ENCODE measurements around the gene ZNF48. TPM values are rescaled to one million over a fixed set of nuclear protein-coding genes. Genes with fewer than 3 reads are reported as not detected.

The ZNF48 gene
- polyA plus RNA-seq, 4 donors = 10.1 to 15.4 (median 13.1) TPM

- DNase-seq (ENCODE audit: low read depth in 4 of 4, low spot score in 3 of 4) = no peak
These were observed 36.7 kb upstream of the ZNF48 start for GRCh38 chr16:30358577-30358936.

- no peak for DNase-seq (ENCODE audit: low read depth in 4 of 4, low spot score in 3 of 4)
These were observed 36.0 kb upstream of the ZNF48 start for GRCh38 chr16:30358990-30359870.

- DNase-seq (ENCODE audit: low read depth in 4 of 4, low spot score in 3 of 4) = no peak
These were observed 35.4 kb upstream of the ZNF48 start for GRCh38 chr16:30359871-30360170.

- no peak for DNase-seq (ENCODE audit: low read depth in 4 of 4, low spot score in 3 of 4)
These were observed 34.0 kb upstream of the ZNF48 start for GRCh38 chr16:30361180-30361579.

GRCh38 chr16:30365200-30365599, 30.0 kb upstream of the ZNF48 start:
- DNase-seq (ENCODE audit: low read depth in 4 of 4, low spot score in 3 of 4) = no peak

GRCh38 chr16:30366511-30366910, 28.7 kb upstream of the ZNF48 start:
- DNase-seq (ENCODE audit: low read depth in 4 of 4, low spot score in 3 of 4) = no peak

- no peak for DNase-seq (ENCODE audit: low read depth in 4 of 4, low spot score in 3 of 4)
These were observed 27.7 kb upstream of the ZNF48 start for GRCh38 chr16:30367349-30368009.

- DNase-seq (ENCODE audit: low read depth in 4 of 4, low spot score in 3 of 4) = no peak
These were observed 27.0 kb upstream of the ZNF48 start for GRCh38 chr16:30368122-30368791.

- DNase-seq (ENCODE audit: low read depth in 4 of 4, low spot score in 3 of 4) = no peak
These were observed 26.5 kb upstream of the ZNF48 start for GRCh38 chr16:30368792-30369090.

- DNase-seq (ENCODE audit: low read depth in 4 of 4, low spot score in 3 of 4) = no peak
These were observed 25.9 kb upstream of the ZNF48 start for GRCh38 chr16:30369091-30369937.

- no peak for DNase-seq (ENCODE audit: low read depth in 4 of 4, low spot score in 3 of 4)
These were observed 25.2 kb upstream of the ZNF48 start for GRCh38 chr16:30369938-30370455.

GRCh38 chr16:30370456-30371247, 24.6 kb upstream of the ZNF48 start, which contains the start of gene TBC1D10B:
TSS of gene TBC1D10B (minus strand) at chr16:30370494. CDS start at chr16:30370183, 311 bp downstream.
- peak; percentile 99 to 100 (median 100) for DNase-seq (ENCODE audit: low read depth in 4 of 4, low spot score in 3 of 4)

GRCh38 chr16:30371248-30371816, 23.9 kb upstream of the ZNF48 start:
- DNase-seq (ENCODE audit: low read depth in 4 of 4, low spot score in 3 of 4) = no peak

- DNase-seq (ENCODE audit: low read depth in 4 of 4, low spot score in 3 of 4) = no peak
These were observed 23.0 kb upstream of the ZNF48 start for GRCh38 chr16:30372038-30372712.

GRCh38 chr16:30372725-30373124, 22.5 kb upstream of the ZNF48 start:
- DNase-seq (ENCODE audit: low read depth in 4 of 4, low spot score in 3 of 4) = no peak

- DNase-seq (ENCODE audit: low read depth in 4 of 4, low spot score in 3 of 4) = no peak
These were observed 20.7 kb upstream of the ZNF48 start, which contains the start of gene MYL11 for GRCh38 chr16:30374538-30374937. TSS of gene MYL11 (plus strand) at chr16:30374802. CDS start at chr16:30374858, 56 bp downstream.

GRCh38 chr16:30375864-30376263, 19.4 kb upstream of the ZNF48 start:
- no peak for DNase-seq (ENCODE audit: low read depth in 4 of 4, low spot score in 3 of 4)

GRCh38 chr16:30376461-30376902, 18.7 kb upstream of the ZNF48 start:
- no peak for DNase-seq (ENCODE audit: low read depth in 4 of 4, low spot score in 3 of 4)

Measured in left renal pelvis (tissue), 4 donors.